ENCODE results near the gene TUBB.

DNA sequence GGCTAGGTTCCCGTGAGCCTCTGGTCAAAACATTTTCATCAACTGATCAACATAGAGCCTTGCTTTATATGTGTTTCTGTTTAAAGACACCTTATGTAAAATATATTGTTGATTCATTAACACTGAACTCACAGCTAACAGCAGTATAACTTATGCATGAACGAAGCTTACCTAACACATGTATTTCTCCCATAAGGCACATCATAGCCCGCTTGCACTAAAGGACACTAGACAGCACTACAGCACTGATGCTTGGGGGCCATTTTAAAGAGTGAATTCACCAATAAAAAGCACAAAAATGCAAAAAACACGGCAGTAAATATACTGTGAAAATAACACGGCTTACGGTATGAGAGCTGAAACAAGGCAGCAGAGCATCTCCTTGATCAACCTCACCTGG, 18.4 kb downstream of the TUBB start:
- TF ChIP-seq POLR2A (IDR thresholded peaks at IDR 0.05) (no peak), CTCF (IDR thresholded peaks at IDR 0.05) (no peak), POLR2AphosphoS5 (IDR thresholded peaks at IDR 0.05) (no peak)
